ENCODE measurements around the gene IGF2R.

The IGF2R gene

DNA sequence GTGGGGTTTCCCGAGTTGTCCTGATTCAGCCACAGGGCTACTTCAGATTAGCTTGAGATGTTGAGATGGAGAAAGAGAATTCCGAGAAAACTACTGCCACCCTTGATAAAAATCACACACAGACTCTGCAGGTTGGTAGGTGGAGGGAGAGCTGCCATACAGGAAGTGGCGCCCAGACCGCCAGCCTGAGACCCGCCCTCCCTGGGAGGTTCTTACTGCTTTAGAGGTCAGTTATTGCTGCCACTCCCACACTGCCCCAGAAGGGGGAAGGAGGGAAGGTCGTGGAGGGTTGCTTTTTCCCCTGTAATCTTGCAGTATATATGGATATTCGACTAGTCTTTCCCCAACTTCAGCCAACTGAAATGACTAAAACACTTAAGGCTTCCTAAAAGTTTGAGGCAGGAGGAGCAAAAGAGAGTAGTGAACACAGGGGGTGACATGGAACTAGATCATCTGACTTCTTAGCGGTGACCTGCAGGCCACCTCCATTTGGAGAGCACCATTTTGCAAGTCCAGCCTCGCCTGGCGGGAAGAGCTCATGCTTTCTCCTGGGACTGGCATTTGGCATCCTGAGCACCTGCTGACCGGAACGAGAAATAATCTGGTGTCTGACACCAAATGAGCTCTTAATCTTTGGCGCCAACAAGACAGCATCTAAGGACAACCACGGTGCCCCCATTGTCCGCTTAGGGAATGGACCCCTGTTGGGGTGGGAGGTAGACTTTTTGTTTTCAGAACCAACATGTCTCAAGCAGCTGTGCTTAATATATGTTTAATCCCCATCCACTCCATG, 117.0 kb downstream of the IGF2R start:
- TF ChIP-seq EP300 (IDR thresholded peaks at IDR 0.05; ENCODE audit: borderline replicate concordance) (no peak), FOXM1 (IDR thresholded peaks at IDR 0.05; ENCODE audit: borderline replicate concordance, low read depth) (no peak), NFIC (IDR thresholded peaks at IDR 0.05) (no peak), TAF1 (IDR thresholded peaks at IDR 0.05; ENCODE audit: low read depth) (no peak), CREB1 (IDR thresholded peaks at IDR 0.05; ENCODE audit: low read depth) (no peak), ZBTB7A (IDR thresholded peaks at IDR 0.05; ENCODE audit: low read depth) (no peak), RAD21 (IDR thresholded peaks at IDR 0.05; ENCODE audit: low read depth) (no peak), EGR1 (IDR thresholded peaks at IDR 0.05) (no peak), TCF12 (IDR thresholded peaks at IDR 0.05; ENCODE audit: low read depth) (no peak), CEBPB (IDR thresholded peaks at IDR 0.05) (no peak), TEAD4 (IDR thresholded peaks at IDR 0.05) (no peak), YY1 (IDR thresholded peaks at IDR 0.05; ENCODE audit: low read depth) (no peak)
- TF ChIP-seq, protein P1, sequence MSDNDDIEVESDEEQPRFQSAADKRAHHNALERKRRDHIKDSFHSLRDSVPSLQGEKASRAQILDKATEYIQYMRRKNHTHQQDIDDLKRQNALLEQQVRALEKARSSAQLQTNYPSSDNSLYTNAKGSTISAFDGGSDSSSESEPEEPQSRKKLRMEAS (IDR thresholded peaks at IDR 0.05): no peak
- TF ChIP-seq, protein P2, sequence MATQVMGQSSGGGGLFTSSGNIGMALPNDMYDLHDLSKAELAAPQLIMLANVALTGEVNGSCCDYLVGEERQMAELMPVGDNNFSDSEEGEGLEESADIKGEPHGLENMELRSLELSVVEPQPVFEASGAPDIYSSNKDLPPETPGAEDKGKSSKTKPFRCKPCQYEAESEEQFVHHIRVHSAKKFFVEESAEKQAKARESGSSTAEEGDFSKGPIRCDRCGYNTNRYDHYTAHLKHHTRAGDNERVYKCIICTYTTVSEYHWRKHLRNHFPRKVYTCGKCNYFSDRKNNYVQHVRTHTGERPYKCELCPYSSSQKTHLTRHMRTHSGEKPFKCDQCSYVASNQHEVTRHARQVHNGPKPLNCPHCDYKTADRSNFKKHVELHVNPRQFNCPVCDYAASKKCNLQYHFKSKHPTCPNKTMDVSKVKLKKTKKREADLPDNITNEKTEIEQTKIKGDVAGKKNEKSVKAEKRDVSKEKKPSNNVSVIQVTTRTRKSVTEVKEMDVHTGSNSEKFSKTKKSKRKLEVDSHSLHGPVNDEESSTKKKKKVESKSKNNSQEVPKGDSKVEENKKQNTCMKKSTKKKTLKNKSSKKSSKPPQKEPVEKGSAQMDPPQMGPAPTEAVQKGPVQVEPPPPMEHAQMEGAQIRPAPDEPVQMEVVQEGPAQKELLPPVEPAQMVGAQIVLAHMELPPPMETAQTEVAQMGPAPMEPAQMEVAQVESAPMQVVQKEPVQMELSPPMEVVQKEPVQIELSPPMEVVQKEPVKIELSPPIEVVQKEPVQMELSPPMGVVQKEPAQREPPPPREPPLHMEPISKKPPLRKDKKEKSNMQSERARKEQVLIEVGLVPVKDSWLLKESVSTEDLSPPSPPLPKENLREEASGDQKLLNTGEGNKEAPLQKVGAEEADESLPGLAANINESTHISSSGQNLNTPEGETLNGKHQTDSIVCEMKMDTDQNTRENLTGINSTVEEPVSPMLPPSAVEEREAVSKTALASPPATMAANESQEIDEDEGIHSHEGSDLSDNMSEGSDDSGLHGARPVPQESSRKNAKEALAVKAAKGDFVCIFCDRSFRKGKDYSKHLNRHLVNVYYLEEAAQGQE (IDR thresholded peaks at IDR 0.05; ENCODE audit: low read depth): no peak
- TF ChIP-seq, protein P3, sequence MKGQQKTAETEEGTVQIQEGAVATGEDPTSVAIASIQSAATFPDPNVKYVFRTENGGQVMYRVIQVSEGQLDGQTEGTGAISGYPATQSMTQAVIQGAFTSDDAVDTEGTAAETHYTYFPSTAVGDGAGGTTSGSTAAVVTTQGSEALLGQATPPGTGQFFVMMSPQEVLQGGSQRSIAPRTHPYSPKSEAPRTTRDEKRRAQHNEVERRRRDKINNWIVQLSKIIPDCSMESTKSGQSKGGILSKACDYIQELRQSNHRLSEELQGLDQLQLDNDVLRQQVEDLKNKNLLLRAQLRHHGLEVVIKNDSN (IDR thresholded peaks at IDR 0.05): no peak

DNA sequence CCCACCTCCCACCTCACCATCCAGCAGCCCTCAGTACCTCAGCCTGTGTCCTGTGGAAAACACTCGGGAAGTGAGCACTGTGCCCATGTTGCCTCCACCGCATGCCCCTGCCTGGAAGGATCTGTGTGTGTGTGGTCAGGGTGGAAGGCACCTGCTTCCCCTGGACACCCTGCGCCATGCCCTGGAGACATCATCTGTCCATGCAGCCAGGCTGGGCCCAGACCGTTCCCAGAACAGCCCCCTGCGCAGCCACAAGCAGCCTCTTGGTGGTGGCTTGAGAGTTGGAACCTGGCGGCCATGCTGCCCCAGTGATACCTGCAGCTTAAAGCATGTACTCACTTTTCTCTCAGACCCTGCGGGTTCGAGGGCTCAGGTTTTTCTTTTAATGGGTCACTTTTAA, 117.9 kb downstream of the IGF2R start:
- TF ChIP-seq CEBPB (IDR thresholded peaks at IDR 0.05) (no peak), TCF12 (IDR thresholded peaks at IDR 0.05; ENCODE audit: low read depth) (no peak), RAD21 (IDR thresholded peaks at IDR 0.05; ENCODE audit: low read depth) (no peak), FOXM1 (IDR thresholded peaks at IDR 0.05; ENCODE audit: borderline replicate concordance, low read depth) (no peak), NFIC (IDR thresholded peaks at IDR 0.05) (no peak), CREB1 (IDR thresholded peaks at IDR 0.05; ENCODE audit: low read depth) (no peak), TEAD4 (IDR thresholded peaks at IDR 0.05) (no peak), EP300 (IDR thresholded peaks at IDR 0.05; ENCODE audit: borderline replicate concordance) (no peak), TAF1 (IDR thresholded peaks at IDR 0.05; ENCODE audit: low read depth) (no peak)

DNA sequence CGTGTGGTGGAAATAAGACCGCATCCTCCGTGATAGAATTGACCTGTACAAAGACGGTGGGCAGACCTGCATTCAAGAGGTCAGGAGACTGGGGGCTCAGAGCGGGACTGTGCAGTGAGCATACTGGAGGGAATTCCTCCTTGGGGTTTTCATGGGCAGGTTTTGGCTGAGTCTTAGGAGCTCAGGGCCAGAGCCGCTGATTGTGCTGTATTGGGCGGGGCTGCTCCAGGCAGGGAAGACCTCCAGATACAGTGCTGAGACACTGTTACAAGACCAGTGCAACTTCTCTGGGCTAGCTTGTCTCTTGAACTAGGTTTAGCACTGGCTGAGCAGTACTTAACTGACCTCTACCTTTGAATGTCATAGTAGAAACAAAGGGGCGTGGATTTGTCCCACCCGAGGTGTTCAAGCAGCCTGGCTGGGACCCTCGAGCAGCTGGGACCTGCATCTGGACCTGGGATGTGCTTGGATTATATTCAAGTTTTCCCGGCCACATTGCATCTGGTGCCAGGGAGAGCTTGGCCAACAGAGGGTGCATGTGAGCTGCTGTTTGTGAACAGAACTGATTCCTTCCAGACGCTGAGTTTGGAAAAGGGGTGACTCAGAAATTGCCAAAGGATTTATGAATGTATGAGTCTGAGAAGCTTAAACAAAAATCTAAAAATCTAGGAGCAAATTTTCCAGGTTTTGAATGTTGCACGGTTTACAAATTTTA, 119.3 kb downstream of the IGF2R start:
- TF ChIP-seq TAF1 (IDR thresholded peaks at IDR 0.05; ENCODE audit: low read depth) (no peak), EGR1 (IDR thresholded peaks at IDR 0.05) (no peak), FOXM1 (IDR thresholded peaks at IDR 0.05; ENCODE audit: borderline replicate concordance, low read depth) (no peak), YY1 (IDR thresholded peaks at IDR 0.05; ENCODE audit: low read depth) (no peak), CREB1 (IDR thresholded peaks at IDR 0.05; ENCODE audit: low read depth) (no peak)
- TF ChIP-seq, protein P1 (IDR thresholded peaks at IDR 0.05): no peak

DNA sequence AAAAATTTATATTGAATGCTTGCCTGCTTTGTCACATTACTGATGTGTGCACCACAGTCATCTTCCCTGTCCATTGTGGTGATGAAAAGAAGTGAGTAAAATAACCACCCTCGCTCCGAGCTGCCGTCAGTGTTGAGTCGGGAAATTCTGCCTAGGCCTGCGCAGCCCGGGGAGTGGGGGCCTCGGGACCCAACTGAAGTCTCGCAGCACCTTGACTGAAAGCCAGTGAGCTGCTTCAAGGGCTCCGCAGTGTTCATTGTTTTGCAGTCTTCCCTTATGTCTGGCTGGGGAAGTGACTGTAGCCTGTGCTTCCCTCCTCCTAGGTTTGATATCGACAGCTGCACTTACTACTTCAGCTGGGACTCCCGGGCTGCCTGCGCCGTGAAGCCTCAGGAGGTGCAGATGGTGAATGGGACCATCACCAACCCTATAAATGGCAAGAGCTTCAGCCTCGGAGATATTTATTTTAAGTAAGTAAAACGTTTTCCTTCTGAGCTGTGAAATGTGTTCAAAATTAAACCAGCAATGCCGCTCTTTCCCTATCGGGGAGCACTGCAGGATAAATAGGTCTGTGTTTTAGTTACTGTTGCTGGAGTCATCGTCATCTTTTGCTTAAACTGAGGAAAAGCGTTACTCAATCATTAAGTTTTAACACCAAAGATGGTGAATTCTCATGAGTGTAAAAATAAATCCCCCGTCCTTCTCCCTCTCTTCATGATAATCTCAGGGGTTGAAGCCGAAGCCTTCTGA, 120.1 kb downstream of the IGF2R start:
- no peak for TF ChIP-seq CREB1 (IDR thresholded peaks at IDR 0.05; ENCODE audit: low read depth)
- TF ChIP-seq TCF12 (IDR thresholded peaks at IDR 0.05; ENCODE audit: low read depth): no peak
- no peak for TF ChIP-seq TEAD4 (IDR thresholded peaks at IDR 0.05)

DNA sequence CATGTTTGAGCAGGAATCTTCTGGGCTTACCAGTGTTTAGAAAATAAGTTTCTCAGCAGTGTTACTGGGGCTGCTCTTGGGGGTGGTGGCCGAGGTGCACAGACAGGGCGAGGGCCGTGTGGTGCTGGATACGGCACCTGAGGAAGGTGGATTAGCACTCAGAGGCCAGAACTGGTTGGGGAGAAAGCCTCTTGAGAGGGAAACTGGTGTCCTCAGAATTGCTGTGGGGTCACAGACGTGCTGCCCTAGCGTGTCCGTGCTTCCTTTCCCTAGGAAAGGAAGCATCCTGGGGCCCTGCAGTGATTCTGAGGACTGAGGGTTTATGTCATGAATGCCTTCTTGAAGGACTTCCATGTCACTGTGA, 120.6 kb downstream of the IGF2R start:
- no peak for TF ChIP-seq EP300 (IDR thresholded peaks at IDR 0.05; ENCODE audit: borderline replicate concordance)
- TF ChIP-seq TEAD4 (IDR thresholded peaks at IDR 0.05): no peak
- TF ChIP-seq RAD21 (IDR thresholded peaks at IDR 0.05; ENCODE audit: low read depth): no peak
- TF ChIP-seq EGR1 (IDR thresholded peaks at IDR 0.05): no peak
- TF ChIP-seq, protein P2 (IDR thresholded peaks at IDR 0.05; ENCODE audit: low read depth): no peak
- TF ChIP-seq FOXM1 (IDR thresholded peaks at IDR 0.05; ENCODE audit: borderline replicate concordance, low read depth): no peak
- no peak for TF ChIP-seq ZBTB7A (IDR thresholded peaks at IDR 0.05; ENCODE audit: low read depth)
- TF ChIP-seq YY1 (IDR thresholded peaks at IDR 0.05; ENCODE audit: low read depth): no peak
- TF ChIP-seq CEBPB (IDR thresholded peaks at IDR 0.05): no peak
- no peak for TF ChIP-seq NFIC (IDR thresholded peaks at IDR 0.05)
- TF ChIP-seq, protein P3 (IDR thresholded peaks at IDR 0.05): no peak
- TF ChIP-seq, protein P1 (IDR thresholded peaks at IDR 0.05): no peak

Data from Ishikawa (cell line).